Uterus (tissue), 4 donors: Measurements from ENCODE around the gene CKB. TPM values are rescaled to one million over a fixed set of nuclear protein-coding genes. Genes with fewer than 3 reads are reported as not detected.

Experiments used
- DNase-seq, 2 donors: peaks; one replicate each; pipeline ENCODE4 v3.0.0-alpha.2; 2019 to 2020
- H3K27ac ChIP-seq, 2 donors: fragments of 200-600 bp; sonication (generic); 1 replicate in 1 of 2; 2 replicates in 1 of 2; pipeline ENCODE4 v1.5.1; 2016 to 2018
- H3K27me3 ChIP-seq, 2 donors: fragments of 200-600 bp; sonication (generic); one replicate each; pipeline ENCODE4 v1.5.1; 2018 to 2019; ENCODE audit warnings: control low read depth in 1 of 2
- H3K36me3 ChIP-seq, 2 donors: fragments of 200-600 bp; sonication (generic); one replicate each; pipeline ENCODE4 v1.5.1; 2019; ENCODE audit warnings: control low read depth in 1 of 2
- H3K4me1 ChIP-seq, 2 donors: fragments of 200-600 bp; sonication (generic); one replicate each; pipeline ENCODE4 v1.5.1; 2018 to 2019; ENCODE audit warnings: control low read depth in 1 of 2
- H3K4me3 ChIP-seq, 2 donors: fragments of 200-600 bp; sonication (generic); 1 replicate in 1 of 2; 2 replicates in 1 of 2; pipeline ENCODE4 v1.5.1; 2018 to 2019; ENCODE audit warnings: mild to moderate bottlenecking in 1 of 2
- H3K9me3 ChIP-seq, 2 donors: fragments of 200-600 bp; sonication (generic); one replicate each; pipeline ENCODE4 v1.5.1; 2019; ENCODE audit warnings: control low read depth in 1 of 2
- CTCF ChIP-seq, 4 experiments: fragments of 200-600 bp in 2 of 4; fragments of 450-650 bp in 2 of 4; sonication (generic) in 2 of 4; IDR thresholded peaks; one replicate each; pipeline ENCODE4 v1.5.1; 2016 to 2019; ENCODE audit warnings: antibody characterized with exemption in 4 of 4, mild to moderate bottlenecking in 2 of 4, moderate library complexity in 1 of 4
- POLR2A ChIP-seq, 2 donors: fragments of 450-650 bp; IDR thresholded peaks; one replicate each; pipeline ENCODE4 v1.6.1; 2016; ENCODE audit warnings: antibody characterized with exemption in 2 of 2, mild to moderate bottlenecking in 1 of 2, moderate library complexity in 1 of 2
- intact Hi-C: fragments of 100-400 bp; cut with DNase I; formaldehyde crosslinking; loops from one replicate; pipeline ENCODE4 v1.15.1; 2023; ENCODE audit warnings: low total_unique reads
- total RNA-seq, 4 donors: library from RNA; depleted of rRNA in 3 of 4; stranded (reverse); fragments of >200 nt in 3 of 4; gene quantifications; one replicate each; pipeline versions ENCODE4 v1.1.0 to v1.2.4, GENCODE V29; 2014 to 2023
- donor health status: DM: yes; HTN: yes; CAD: no.

Gene CKB
- total RNA-seq, 4 donors from 2014 or later = 96.2 to 291 (median 218) TPM

- peak overlapping the region; percentile 64 to 84 for H3K27ac ChIP-seq
- H3K4me1 ChIP-seq = peaks cover 4 to 26% of the 10 kb centered on the region in 2 donors
- H3K27me3 ChIP-seq = no peaks in the 10 kb centered on the region
- H3K9me3 ChIP-seq = no peaks in the 10 kb centered on the region
- H3K36me3 ChIP-seq = no peaks in the 10 kb centered on the region
- no peak overlapping the region for H3K4me3 ChIP-seq
- peak; percentile 53 for DNase-seq
- intact Hi-C loops = no loop called here
- TF ChIP-seq CTCF (IDR thresholded peaks at IDR 0.05) (no peak), POLR2A (IDR thresholded peaks at IDR 0.05) (no peak)
Observed at GRCh38 chr14:103517721-103518421, 4.8 kb downstream of the CKB start.

GRCh38 chr14:103517174-103517566 lies 5.5 kb downstream of the CKB start:
- no peak overlapping the region for H3K4me3 ChIP-seq
- H3K27me3 ChIP-seq = no peaks in the 10 kb centered on the region
- TF ChIP-seq POLR2A (IDR thresholded peaks at IDR 0.05) (no peak), CTCF (IDR thresholded peaks at IDR 0.05) (no peak)
- intact Hi-C loops = no loop called here
- no peaks in the 10 kb centered on the region for H3K36me3 ChIP-seq
- H3K27ac ChIP-seq = no peak overlapping the region
- no peak for DNase-seq
- H3K4me1 ChIP-seq = peaks cover 4 to 29% of the 10 kb centered on the region in 2 donors
- no peaks in the 10 kb centered on the region for H3K9me3 ChIP-seq

GRCh38 chr14:103516426-103517173 lies 6.0 kb downstream of the CKB start:
- intact Hi-C loops = no loop called here

GRCh38 chr14:103514596-103515421 lies 7.8 kb downstream of the CKB start:
- peaks cover 4 to 29% of the 10 kb centered on the region in 2 donors for H3K4me1 ChIP-seq
- no peak overlapping the region for H3K27ac ChIP-seq
- TF ChIP-seq CTCF (IDR thresholded peaks at IDR 0.05) (no peak), POLR2A (IDR thresholded peaks at IDR 0.05) (no peak)
- H3K36me3 ChIP-seq = no peaks in the 10 kb centered on the region
- no peaks in the 10 kb centered on the region for H3K27me3 ChIP-seq
- H3K4me3 ChIP-seq = no peak overlapping the region
- H3K9me3 ChIP-seq = no peaks in the 10 kb centered on the region
- DNase-seq = no peak
- intact Hi-C loops = no loop called here

More at GRCh38 chr14:103516426-103517173, 6.0 kb downstream of the CKB start:
- no peak for DNase-seq
- Histone ChIP-seq H3K9me3 (no peaks in the 10 kb centered on the region), H3K27ac (no peak overlapping the region), H3K4me1 (peaks cover 4 to 29% of the 10 kb centered on the region in 2 donors), H3K36me3 (no peaks in the 10 kb centered on the region), H3K27me3 (no peaks in the 10 kb centered on the region), H3K4me3 (no peak overlapping the region)
- no peak for TF ChIP-seq CTCF (IDR thresholded peaks at IDR 0.05)
- no peak for TF ChIP-seq POLR2A (IDR thresholded peaks at IDR 0.05)
